ENCODE measurements around the gene ZBTB21.

The ZBTB21 gene

DNA sequence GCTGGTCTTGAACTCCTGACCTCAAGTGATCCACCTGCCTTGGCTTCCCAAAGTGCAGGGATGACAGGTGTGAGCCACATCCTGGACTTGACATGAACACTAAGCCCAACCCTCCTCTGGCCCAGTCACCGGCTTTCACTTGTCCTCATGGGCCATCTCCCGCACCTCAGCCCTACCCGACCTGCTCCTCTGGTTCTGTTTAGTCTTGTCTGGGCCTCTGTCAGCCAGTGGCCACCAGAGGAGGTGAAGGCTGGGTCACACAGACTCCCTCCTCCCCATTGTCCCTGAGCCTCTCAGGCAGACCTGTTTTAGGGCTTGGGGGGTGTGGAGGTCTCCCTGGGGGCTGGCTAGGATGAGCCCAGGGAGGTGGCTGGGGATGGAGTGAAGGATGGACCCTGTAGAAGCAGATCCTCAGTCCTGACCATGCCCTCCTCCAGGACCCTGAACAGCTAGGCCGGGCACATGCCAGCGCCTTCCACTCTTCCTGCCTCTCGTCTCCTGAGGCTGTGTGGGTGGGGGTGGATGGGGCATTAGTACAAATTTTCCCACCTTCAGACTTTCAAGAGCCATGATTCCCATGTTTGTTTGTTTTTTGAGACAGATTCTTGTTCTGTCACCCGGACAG, 34.8 kb upstream of the ZBTB21 start:
- TF ChIP-seq, protein P1, sequence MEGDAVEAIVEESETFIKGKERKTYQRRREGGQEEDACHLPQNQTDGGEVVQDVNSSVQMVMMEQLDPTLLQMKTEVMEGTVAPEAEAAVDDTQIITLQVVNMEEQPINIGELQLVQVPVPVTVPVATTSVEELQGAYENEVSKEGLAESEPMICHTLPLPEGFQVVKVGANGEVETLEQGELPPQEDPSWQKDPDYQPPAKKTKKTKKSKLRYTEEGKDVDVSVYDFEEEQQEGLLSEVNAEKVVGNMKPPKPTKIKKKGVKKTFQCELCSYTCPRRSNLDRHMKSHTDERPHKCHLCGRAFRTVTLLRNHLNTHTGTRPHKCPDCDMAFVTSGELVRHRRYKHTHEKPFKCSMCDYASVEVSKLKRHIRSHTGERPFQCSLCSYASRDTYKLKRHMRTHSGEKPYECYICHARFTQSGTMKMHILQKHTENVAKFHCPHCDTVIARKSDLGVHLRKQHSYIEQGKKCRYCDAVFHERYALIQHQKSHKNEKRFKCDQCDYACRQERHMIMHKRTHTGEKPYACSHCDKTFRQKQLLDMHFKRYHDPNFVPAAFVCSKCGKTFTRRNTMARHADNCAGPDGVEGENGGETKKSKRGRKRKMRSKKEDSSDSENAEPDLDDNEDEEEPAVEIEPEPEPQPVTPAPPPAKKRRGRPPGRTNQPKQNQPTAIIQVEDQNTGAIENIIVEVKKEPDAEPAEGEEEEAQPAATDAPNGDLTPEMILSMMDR (IDR thresholded peaks at IDR 0.05; ENCODE audit: insufficient read depth, missing control alignments) = no peak
- no peak for FAIRE-seq
- DNase-seq (ENCODE audit: insufficient read length, low spot score) = no peak

DNA sequence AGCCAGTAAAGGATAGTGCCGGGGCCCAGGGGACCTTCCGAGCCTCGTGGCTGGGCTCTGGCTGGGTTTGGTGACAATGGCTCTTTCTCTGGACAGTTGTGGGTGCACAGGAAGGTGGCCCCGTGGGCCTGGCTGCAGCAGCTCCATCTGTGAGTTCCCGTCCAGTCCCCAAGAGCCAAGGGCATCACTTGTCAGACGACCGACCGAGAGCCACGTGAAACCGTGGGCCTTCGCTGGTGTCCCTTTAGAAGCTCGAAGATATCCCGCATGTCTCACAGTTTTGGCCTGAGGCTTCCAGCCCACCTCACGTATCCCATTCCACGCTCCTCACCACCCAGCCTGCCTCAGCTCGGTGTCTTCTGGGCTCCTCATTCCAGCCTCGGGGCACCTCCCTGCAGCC, 33.8 kb upstream of the ZBTB21 start:
- DNase-seq (ENCODE audit: insufficient read length, low spot score) (no peak), FAIRE-seq (no peak)
- TF ChIP-seq, protein P1 (IDR thresholded peaks at IDR 0.05; ENCODE audit: insufficient read depth, missing control alignments) = no peak

DNA sequence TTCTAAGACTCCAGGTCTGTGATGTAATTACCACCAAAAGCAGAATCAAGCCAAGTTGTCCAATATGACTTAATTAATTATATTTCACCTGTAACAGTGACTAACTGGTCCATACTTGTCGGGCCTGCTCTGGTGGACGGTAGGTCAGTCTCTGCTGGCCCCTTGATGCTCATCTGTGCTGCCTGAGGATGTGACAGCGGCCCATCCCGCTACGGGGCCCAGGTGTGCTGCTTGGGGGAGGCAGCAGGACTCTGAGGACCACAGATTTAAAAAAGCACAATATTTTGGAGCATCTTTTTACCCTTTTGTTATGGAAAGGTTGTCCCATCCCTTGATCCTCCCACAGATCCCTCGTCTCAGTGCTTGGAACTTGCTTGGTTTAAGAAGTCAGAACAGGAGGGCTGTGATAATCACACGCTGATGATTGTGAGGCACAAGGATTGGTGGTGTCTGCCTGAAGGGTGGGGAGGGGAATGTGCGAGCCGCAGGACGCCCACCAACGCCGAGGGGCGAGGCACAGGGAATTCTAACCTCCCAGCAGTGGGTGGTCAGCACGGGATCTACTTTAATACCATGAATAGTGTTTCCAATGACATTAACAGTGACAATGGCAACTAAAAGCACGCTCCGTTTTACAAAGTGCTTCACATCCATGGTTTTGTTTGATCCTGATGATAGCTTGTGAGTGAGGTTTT, 33.2 kb upstream of the ZBTB21 start:
- TF ChIP-seq, protein P1 (IDR thresholded peaks at IDR 0.05; ENCODE audit: insufficient read depth, missing control alignments) = no peak

DNA sequence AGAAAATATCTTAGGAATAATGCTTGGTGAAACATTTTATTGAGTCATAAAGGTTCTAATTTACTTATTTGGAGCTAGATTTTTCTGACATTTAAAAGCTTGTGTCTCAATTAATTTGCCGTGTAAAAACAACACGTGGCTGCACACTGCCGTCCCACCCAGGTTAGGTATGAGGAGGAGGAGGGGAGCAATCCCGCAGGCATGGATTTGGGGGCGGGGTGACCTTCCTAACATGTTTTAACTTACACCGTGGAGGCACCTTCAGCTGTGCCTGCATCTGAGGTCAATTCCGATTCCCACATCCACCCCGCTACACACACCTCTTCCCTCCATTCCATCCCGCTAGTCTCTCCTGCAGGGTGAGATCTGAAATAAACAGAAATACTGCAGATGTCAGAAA, 32.5 kb upstream of the ZBTB21 start:
- DNase-seq (ENCODE audit: insufficient read length, low spot score) (no peak), FAIRE-seq (no peak)
- TF ChIP-seq, protein P1 (IDR thresholded peaks at IDR 0.05; ENCODE audit: insufficient read depth, missing control alignments) = no peak

More for the DNA sequence above, 33.2 kb upstream of the ZBTB21 start:
- no peak for FAIRE-seq
- no peak for DNase-seq (ENCODE audit: insufficient read length, low spot score)

DNA sequence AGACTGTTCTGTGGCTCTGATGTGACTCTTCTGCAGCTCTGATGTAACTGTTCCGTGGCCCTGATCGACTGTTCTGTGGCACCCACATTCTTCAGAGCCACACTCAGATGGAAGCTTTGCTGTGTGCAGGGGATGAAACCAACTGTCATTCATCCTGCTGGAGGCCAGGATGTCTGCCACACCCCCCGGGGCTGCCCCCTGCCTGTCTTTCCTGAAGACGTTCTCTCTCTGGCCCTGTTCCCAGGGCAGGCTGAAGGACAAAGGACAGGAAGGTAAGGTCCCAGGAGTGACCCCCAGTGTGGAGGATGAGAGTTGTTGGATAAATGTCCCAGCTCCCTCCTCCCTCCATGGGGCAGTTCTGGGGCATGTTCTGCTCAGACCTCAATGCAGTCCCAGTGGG, 31.6 kb upstream of the ZBTB21 start:
- no peak for FAIRE-seq
- DNase-seq (ENCODE audit: insufficient read length, low spot score) = no peak
- TF ChIP-seq, protein P1 (IDR thresholded peaks at IDR 0.05; ENCODE audit: insufficient read depth, missing control alignments) = no peak

- TF ChIP-seq, protein P1 (IDR thresholded peaks at IDR 0.05; ENCODE audit: insufficient read depth, missing control alignments) = no peak
- FAIRE-seq (no peak), DNase-seq (ENCODE audit: insufficient read length, low spot score) (no peak)
Measured at GRCh38 chr21:42041246-42041645, 31.1 kb upstream of the ZBTB21 start.

Data from D721Med (cell line).